Adrenal gland (tissue), 12 donors: ENCODE results near the gene ZNF614. TPM values are rescaled to one million over a fixed set of nuclear protein-coding genes. Genes with fewer than 3 reads are reported as not detected.

Experiments used
- DNase-seq, 7 donors: peaks; one replicate each; pipeline ENCODE4 v3.0.0-alpha.2; 2019 to 2020
- H3K27ac ChIP-seq, 5 donors: fragments of 200-600 bp; sonication (generic) in 4 of 5; 1 replicate in 3 of 5; 2 replicates in 2 of 5; pipeline versions ENCODE4 v1.5.1 to v1.8.0; 2016 to 2020; ENCODE audit warnings: mild to moderate bottlenecking in 1 of 5
- H3K27me3 ChIP-seq: fragments of 200-600 bp; 2 replicates; pipeline ENCODE4 v1.8.0; 2021
- H3K36me3 ChIP-seq, 2 donors: fragments of 200-600 bp; replicated peaks in 1 of 2; 1 replicate in 1 of 2; 2 replicates in 1 of 2; pipeline versions ENCODE4 v1.5.1 to v1.8.0; 2018 to 2022
- H3K4me1 ChIP-seq, 2 donors: fragments of 200-600 bp; replicated peaks in 1 of 2; 1 replicate in 1 of 2; 2 replicates in 1 of 2; pipeline versions ENCODE4 v1.5.1 to v1.8.0; 2018 to 2021
- H3K4me3 ChIP-seq, 4 donors: fragments of 200-600 bp; sonication (generic) in 3 of 4; one replicate each; pipeline ENCODE4 v1.5.1; 2016 to 2018
- H3K9me3 ChIP-seq, 3 donors: fragments of 200-600 bp; sonication (generic) in 1 of 3; replicated peaks in 1 of 3; 1 replicate in 2 of 3; 2 replicates in 1 of 3; pipeline versions ENCODE4 v1.5.1 to v1.8.0; 2016 to 2021
- CTCF ChIP-seq, 6 experiments: fragments of 450-650 bp in 4 of 6; fragments of 200-600 bp in 2 of 6; sonication (generic) in 1 of 6; IDR thresholded peaks; 1 replicate in 5 of 6; 2 replicates in 1 of 6; pipeline versions ENCODE4 v1.5.1 to v1.8.0; 2016 to 2021; ENCODE audit warnings: antibody characterized with exemption in 6 of 6, mild to moderate bottlenecking in 2 of 6, moderate library complexity in 1 of 6
- POLR2A ChIP-seq, 2 donors: fragments of 450-650 bp; IDR thresholded peaks; one replicate each; pipeline ENCODE4 v1.6.1; 2017; ENCODE audit warnings: antibody characterized with exemption in 2 of 2, mild to moderate bottlenecking in 2 of 2, moderate library complexity in 1 of 2
- WGBS, 4 donors: extraction: QIAGEN DNeasy Blood & Tissue Kit in 2 of 4; methylation state at CpG; one replicate each; pipeline versions ENCODE4 v1.1.5 to v1.1.7; 2013 to 2017; 5-methylcytosine and 5-hydroxymethylcytosine counted together
- intact Hi-C, 2 donors: fragments of 100-400 bp; cut with DNase I; formaldehyde crosslinking; loops; one replicate each; pipeline versions ENCODE4 v1.14.1 to v1.15.0; 2022 to 2023
- polyA plus RNA-seq, 3 donors: library from polyadenylated mRNA; stranded (reverse); fragments of 200-250 nt in 2 of 3; fragments of 350-450 nt in 1 of 3; fragmentation: Illumina TruSeq in 1 of 3; extraction: RNeasy Lipid Tissue Mini Kit (QIAGEN cat#74804) in 1 of 3; gene quantifications; one replicate each; pipeline ENCODE4 v1.2.3, GENCODE V29; 2013 to 2014
- total RNA-seq, 9 donors: library from RNA; depleted of rRNA in 4 of 9; stranded (reverse); fragments of >200 nt in 4 of 9; fragments of 120-200 nt in 1 of 9; fragmentation: NEBNext Ultra II Directional in 1 of 9; extraction: Animal tissue kit (Norgen Biotek cat#: 25700) in 1 of 9; gene quantifications; one replicate each; pipeline versions ENCODE4 v1.1.0 to v1.2.4, GENCODE V29; 2013 to 2023
- donor health status: healthy with polysubstance abuse.
- donor health status: Bipolar disorder and iron deficiency.
- donor health status: DM: yes; HTN: yes; CAD: no.
- donor health status: DM: no; HTN: no; CAD: no.
- donor health status: DM: no; HTN: no; CAD: no.
- donor health status: DM: yes; HTN: yes; CAD: no.

ZNF614 gene
- total and polyA plus RNA-seq, 12 donors, result 2.3 to 9.4 (median 7.1) TPM

- Histone ChIP-seq H3K36me3 (peaks cover 0 to 6% of the 10 kb centered on the region in 2 donors), H3K4me1 (peaks cover 3 to 6% of the 10 kb centered on the region in 2 donors), H3K4me3 (peak overlapping the region; percentile 57 to 90 (median 70)), H3K27me3 (no peaks in the 10 kb centered on the region), H3K27ac (peak overlapping the region in 3 of 5 donors; percentile 73 to 90 (median 79)), H3K9me3 (peaks cover 0 to 9% (median 7%) of the 10 kb centered on the region in 3 donors)
- DNase-seq, result no peak
- TF ChIP-seq POLR2A (IDR thresholded peaks at IDR 0.05), result no peak
- TF ChIP-seq CTCF (IDR thresholded peaks at IDR 0.05), result no peak
- 5 to 9% (median 8%) methylated on average over 3 to 9 of the region's 9 CpGs for WGBS, 4 donors
- intact Hi-C loops, result no loop called here
These were observed 20.8 kb downstream of the ZNF614 start for GRCh38 chr19:52007451-52007805.

- Histone ChIP-seq H3K9me3 (peaks cover 7 to 78% (median 47%) of the 10 kb centered on the region in 3 donors), H3K27me3 (no peaks in the 10 kb centered on the region), H3K4me3 (peak overlapping the region in 1 of 4 donors; percentile 11), H3K4me1 (no peaks in the 10 kb centered on the region), H3K27ac (no peak overlapping the region), H3K36me3 (peaks cover 0 to 24% of the 10 kb centered on the region in 2 donors)
- WGBS, 4 donors, result 96 to 100% (median 97%) methylated on average over 2 of the region's 2 CpGs
- DNase-seq, result no peak
- TF ChIP-seq CTCF (IDR thresholded peaks at IDR 0.05) (no peak), POLR2A (IDR thresholded peaks at IDR 0.05) (no peak)
- intact Hi-C loops, result no loop called here
These were observed 34.0 kb downstream of the ZNF614 start for GRCh38 chr19:51994048-51994644.

- no peak overlapping the region for H3K27ac ChIP-seq
- 97 to 98% (median 98%) methylated on average over 10 of the region's 10 CpGs for WGBS, 4 donors
- no peaks in the 10 kb centered on the region for H3K27me3 ChIP-seq
- H3K9me3 ChIP-seq, result peaks cover 7 to 75% (median 40%) of the 10 kb centered on the region in 3 donors
- TF ChIP-seq CTCF (IDR thresholded peaks at IDR 0.05) (no peak), POLR2A (IDR thresholded peaks at IDR 0.05) (no peak)
- peaks cover 0 to 16% of the 10 kb centered on the region in 2 donors for H3K36me3 ChIP-seq
- intact Hi-C loops, result no loop called here
- no peak overlapping the region for H3K4me3 ChIP-seq
- no peaks in the 10 kb centered on the region for H3K4me1 ChIP-seq
- no peak for DNase-seq
These were observed 34.8 kb downstream of the ZNF614 start for GRCh38 chr19:51993422-51993821.

- TF ChIP-seq CTCF (IDR thresholded peaks at IDR 0.05), result no peak
- peak in 1 of 2 donors; percentile 63 for TF ChIP-seq POLR2A (IDR thresholded peaks at IDR 0.05)
- Histone ChIP-seq H3K4me1 (peaks cover 6 to 9% of the 10 kb centered on the region in 2 donors), H3K36me3 (no peaks in the 10 kb centered on the region), H3K27ac (peak within 1 kb of the TSS in 4 of 5 donors; percentile 50 to 65 (median 53)), H3K9me3 (peaks cover 0 to 24% (median 0%) of the 10 kb centered on the region in 3 donors), H3K27me3 (no peaks in the 10 kb centered on the region), H3K4me3 (peak within 1 kb of the TSS; percentile 45 to 94 (median 72))
- intact Hi-C loops, result no loop called here
- DNase-seq, result peak; percentile 94 to 97 (median 94)
- WGBS, 4 donors, result 2 to 3% (median 3%) methylated on average over 33 of the region's 33 CpGs
These were observed 41.6 kb downstream of the ZNF614 start, which contains the start of gene ZNF350 for GRCh38 chr19:51986309-51987291. Gene ZNF350 (minus strand): TSS chr19:51986840. CDS start chr19:51974360, 12,480 bp downstream.
